ENCODE measurements around the gene ATP5F1B. TPM values are rescaled to one million over a fixed set of nuclear protein-coding genes. Genes with fewer than 3 reads are reported as not detected.

Gene ATP5F1B
- total and polyA plus RNA-seq, 2 of the 13 experiments (the other 11 are each of a cell fraction or from before 2014, with no cell fraction given) = 1,051 to 1,180 TPM

DNA sequence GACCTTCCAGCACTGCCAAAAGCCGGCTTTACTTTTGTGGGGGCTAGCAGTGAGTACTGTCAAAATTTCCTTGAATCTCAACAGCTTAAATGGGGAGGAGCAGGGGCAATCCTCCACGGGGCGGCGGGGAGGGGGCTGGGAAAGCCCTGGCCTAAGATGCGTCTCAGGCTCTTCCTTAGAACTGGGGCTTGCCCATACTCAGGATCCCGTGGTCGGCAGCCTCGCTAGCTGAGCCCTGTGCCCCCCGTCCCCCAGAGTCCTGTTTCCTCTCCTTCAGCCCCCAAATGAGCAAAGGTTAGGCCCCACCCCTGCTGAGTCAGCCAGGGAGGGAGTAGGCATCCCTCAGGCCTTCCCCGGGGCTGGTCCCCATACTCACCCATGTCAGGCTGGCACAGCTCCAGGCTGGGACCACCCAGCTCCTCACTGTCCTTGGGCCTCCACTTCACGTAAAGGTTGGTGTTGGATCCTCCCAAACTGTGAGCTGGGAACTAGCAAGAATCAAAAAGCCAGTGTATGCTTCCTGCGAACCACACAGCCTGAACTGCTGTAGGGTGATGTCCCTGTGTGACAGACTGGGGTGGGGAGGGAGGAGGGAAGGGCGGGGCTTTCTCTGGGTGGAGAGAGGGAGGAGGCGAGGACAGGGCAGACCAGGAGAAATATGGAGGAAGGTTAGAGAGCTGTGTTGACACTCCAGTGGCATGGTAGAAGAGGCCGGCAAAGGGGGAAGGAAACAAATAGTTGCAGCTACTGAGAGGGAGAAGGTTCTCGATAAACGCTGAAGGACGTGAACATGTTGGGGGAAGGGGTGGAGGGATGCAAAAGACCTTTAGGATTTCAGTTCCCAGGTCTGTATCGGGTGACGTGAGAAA, 9.7 kb downstream of the ATP5F1B start:
- ATAC-seq = peak; percentile 80
- FAIRE-seq = no peak
- H4K20me1 ChIP-seq (ENCODE audit: insufficient read depth, low read length) = no peaks in the 10 kb centered on the region
- WGBS (ENCODE audit: low lambda C conversion rate) = 2% methylated on average over 11 of the region's 20 CpGs
- H3K4me3 ChIP-seq (replicated peaks in 1 of 3; ENCODE audit: insufficient read depth in 1 of 3, low read depth in 2 of 3, low read length in 3 of 3) = peak overlapping the region; percentile 68 to 92 (median 80)
- in situ Hi-C loops (cut with HindIII; ENCODE audit: extremely low pct_ligation_motif_present, low pct_unique_long_range_greater_than_20kb) (no loop called here), intact Hi-C loops (cut with micrococcal nuclease; ENCODE audit: unreplicated experiment) (loop anchor here (1.0 kb wide), 3 partner anchors 35 to 123 kb away; no protein-coding TSS in a partner anchor)
- peaks cover 24% of the 10 kb centered on the region for H3K79me2 ChIP-seq (ENCODE audit: insufficient read depth, low read length)
- DNase-seq (ENCODE audit: low spot score) = peak; percentile 84
- peak overlapping the region; percentile 87 for H2AFZ ChIP-seq (ENCODE audit: low read length)
- peaks cover 0 to 3% of the 10 kb centered on the region in 2 experiments; a peak in 1 of 5 replicates for H3K27me3 ChIP-seq (ENCODE audit: control insufficient read depth in 1 of 2, insufficient read depth in 2 of 2, low read length in 2 of 2)
- no TSS peak for BruUV-seq (replicated peaks)
- H3K4me2 ChIP-seq (ENCODE audit: low read depth, low read length) = peak overlapping the region; percentile 100
- peaks cover 3 to 30% of the 10 kb centered on the region in 2 experiments for H3K36me3 ChIP-seq (replicated peaks in 1 of 2; ENCODE audit: control insufficient read depth in 1 of 2, insufficient read depth in 2 of 2, low read length in 2 of 2)
- H3K9ac ChIP-seq (ENCODE audit: insufficient read depth, low read depth, low read length) = peak overlapping the region; percentile 77
- ChIA-PET POLR2A (interaction anchor here (0.6 to 3.9 kb wide), 27 partner anchors 7 to 819 kb away, joined by 3 to 58 read pairs (median 4); partner anchors contain the start of genes ATP5F1B, CNPY2, CS and DNAJC14), CTCF (ENCODE audit: low intra/inter-chr PET ratio, low total read pairs) (interaction anchor here (1.8 kb wide), 1 partner anchor 10 kb away, joined by 5 read pairs; the partner anchor contains the start of gene ATP5F1B)
- H3K4me1 ChIP-seq (ENCODE audit: insufficient read depth, low read length) = peaks cover 41% of the 10 kb centered on the region
- peak overlapping the region; percentile 92 for H3K27ac ChIP-seq (ENCODE audit: extremely low read length, insufficient read depth, low read length)
- H3K9me3 ChIP-seq (ENCODE audit: low read length) = no peaks in the 10 kb centered on the region
- TF ChIP-seq ZNF263 (CRISPR knock-in tag; IDR thresholded peaks at IDR 0.05) = peak; percentile 5; the same call in 1 of the 2 replicates
- no peak for TF ChIP-seq AGO2 (optimal IDR thresholded peaks at IDR 0.05; ENCODE audit: low read depth, low read length)
- TF ChIP-seq, protein P1, sequence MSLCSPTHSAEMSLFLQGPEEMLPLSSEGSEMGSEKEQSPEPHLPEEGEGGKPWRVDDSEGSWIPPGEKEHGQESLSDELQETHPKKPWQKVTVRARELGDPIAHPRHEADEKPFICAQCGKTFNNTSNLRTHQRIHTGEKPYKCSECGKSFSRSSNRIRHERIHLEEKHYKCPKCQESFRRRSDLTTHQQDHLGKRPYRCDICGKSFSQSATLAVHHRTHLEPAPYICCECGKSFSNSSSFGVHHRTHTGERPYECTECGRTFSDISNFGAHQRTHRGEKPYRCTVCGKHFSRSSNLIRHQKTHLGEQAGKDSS (CRISPR knock-in tag; IDR thresholded peaks at IDR 0.05; ENCODE audit: borderline replicate concordance, low read depth) = peak; percentile 46; the same call in 1 of the 2 replicates
- peak; percentile 61; the same call in 1 of the 2 replicates for TF ChIP-seq JUND (CRISPR knock-in tag; IDR thresholded peaks at IDR 0.05)
- 0 out of 2 replicates have a peak, but pooled peaks have one; percentile 74 for TF ChIP-seq ZNF616 (CRISPR knock-in tag; IDR thresholded peaks at IDR 0.05; ENCODE audit: low read depth)
- TF ChIP-seq PAWR (CRISPR knock-in tag; IDR thresholded peaks at IDR 0.05; ENCODE audit: borderline replicate concordance) = no peak
- TF ChIP-seq CCAR2 (optimal IDR thresholded peaks at IDR 0.05; ENCODE audit: low read depth, low read length) = peak; percentile 35
- TF ChIP-seq SCMH1 (CRISPR knock-in tag; IDR thresholded peaks at IDR 0.05; ENCODE audit: borderline replicate concordance) = no peak
- peak; percentile 64 for TF ChIP-seq SAP130 (CRISPR knock-in tag; IDR thresholded peaks at IDR 0.05; ENCODE audit: low read depth)
- TF ChIP-seq ZNF564 (CRISPR knock-in tag; IDR thresholded peaks at IDR 0.05) = 0 out of 2 replicates have a peak, but pooled peaks have one; percentile 27
- TF ChIP-seq ZFP36L1 (CRISPR knock-in tag; IDR thresholded peaks at IDR 0.05) = no peak
- TF ChIP-seq, protein P2, sequence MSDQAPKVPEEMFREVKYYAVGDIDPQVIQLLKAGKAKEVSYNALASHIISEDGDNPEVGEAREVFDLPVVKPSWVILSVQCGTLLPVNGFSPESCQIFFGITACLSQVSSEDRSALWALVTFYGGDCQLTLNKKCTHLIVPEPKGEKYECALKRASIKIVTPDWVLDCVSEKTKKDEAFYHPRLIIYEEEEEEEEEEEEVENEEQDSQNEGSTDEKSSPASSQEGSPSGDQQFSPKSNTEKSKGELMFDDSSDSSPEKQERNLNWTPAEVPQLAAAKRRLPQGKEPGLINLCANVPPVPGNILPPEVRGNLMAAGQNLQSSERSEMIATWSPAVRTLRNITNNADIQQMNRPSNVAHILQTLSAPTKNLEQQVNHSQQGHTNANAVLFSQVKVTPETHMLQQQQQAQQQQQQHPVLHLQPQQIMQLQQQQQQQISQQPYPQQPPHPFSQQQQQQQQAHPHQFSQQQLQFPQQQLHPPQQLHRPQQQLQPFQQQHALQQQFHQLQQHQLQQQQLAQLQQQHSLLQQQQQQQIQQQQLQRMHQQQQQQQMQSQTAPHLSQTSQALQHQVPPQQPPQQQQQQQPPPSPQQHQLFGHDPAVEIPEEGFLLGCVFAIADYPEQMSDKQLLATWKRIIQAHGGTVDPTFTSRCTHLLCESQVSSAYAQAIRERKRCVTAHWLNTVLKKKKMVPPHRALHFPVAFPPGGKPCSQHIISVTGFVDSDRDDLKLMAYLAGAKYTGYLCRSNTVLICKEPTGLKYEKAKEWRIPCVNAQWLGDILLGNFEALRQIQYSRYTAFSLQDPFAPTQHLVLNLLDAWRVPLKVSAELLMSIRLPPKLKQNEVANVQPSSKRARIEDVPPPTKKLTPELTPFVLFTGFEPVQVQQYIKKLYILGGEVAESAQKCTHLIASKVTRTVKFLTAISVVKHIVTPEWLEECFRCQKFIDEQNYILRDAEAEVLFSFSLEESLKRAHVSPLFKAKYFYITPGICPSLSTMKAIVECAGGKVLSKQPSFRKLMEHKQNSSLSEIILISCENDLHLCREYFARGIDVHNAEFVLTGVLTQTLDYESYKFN (CRISPR knock-in tag; conservative IDR thresholded peaks at IDR 0.05) = no peak
- no peak for TF ChIP-seq SRY (CRISPR knock-in tag; IDR thresholded peaks at IDR 0.05)
- 0 out of 2 replicates have a peak, but pooled peaks have one; percentile 1 for TF ChIP-seq KLF11 (CRISPR knock-in tag; IDR thresholded peaks at IDR 0.05)
- TF ChIP-seq, protein P3, sequence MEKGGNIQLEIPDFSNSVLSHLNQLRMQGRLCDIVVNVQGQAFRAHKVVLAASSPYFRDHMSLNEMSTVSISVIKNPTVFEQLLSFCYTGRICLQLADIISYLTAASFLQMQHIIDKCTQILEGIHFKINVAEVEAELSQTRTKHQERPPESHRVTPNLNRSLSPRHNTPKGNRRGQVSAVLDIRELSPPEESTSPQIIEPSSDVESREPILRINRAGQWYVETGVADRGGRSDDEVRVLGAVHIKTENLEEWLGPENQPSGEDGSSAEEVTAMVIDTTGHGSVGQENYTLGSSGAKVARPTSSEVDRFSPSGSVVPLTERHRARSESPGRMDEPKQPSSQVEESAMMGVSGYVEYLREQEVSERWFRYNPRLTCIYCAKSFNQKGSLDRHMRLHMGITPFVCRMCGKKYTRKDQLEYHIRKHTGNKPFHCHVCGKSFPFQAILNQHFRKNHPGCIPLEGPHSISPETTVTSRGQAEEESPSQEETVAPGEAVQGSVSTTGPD (CRISPR knock-in tag; IDR thresholded peaks at IDR 0.05) = no peak
- 0 out of 2 replicates have a peak, but pooled peaks have one; percentile 22 for TF ChIP-seq KMT2B (CRISPR knock-in tag; IDR thresholded peaks at IDR 0.05)

All from HepG2 (cell line).